GM10248 (cell line): ENCODE measurements around the gene CFAP54.
A peak's percentile ranks its signal among the peaks of the same experiment; 100 is the strongest.
"Not testable (repeated sequence)": the region's sequence is repeated elsewhere in the genome, so short reads cannot be mapped to it uniquely, and the experiment has no call there.

ENCODE experiments used
- CTCF ChIA-PET: fragments of 300-600 bp; sonication (Branson Sonifier 250); formaldehyde crosslinking; extraction: SDS; loops from one replicate; lab custom pipeline; 2021; ENCODE audit warnings: antibody characterized with exemption; lab: Yijun Ruan, JAX
- POLR2A ChIA-PET: fragments of 350-650 bp; sonication (Branson Sonifier 250); formaldehyde crosslinking; extraction: SDS; loops from one replicate; lab custom pipeline; 2020; ENCODE audit warnings: antibody characterized with exemption; lab: Yijun Ruan, JAX
- DNase-seq: peaks from one replicate; pipeline ENCODE4 v3.0.0; 2012; ENCODE audit errors: extremely low spot score
- TF ChIP-seq, protein P1 (sequence below): IDR thresholded peaks from 2 replicates; pipeline ENCODE4 v1.5.1; 2012; ENCODE audit warnings: mild to moderate bottlenecking, low read depth; ENCODE audit errors: extremely low read depth, missing control alignments, control extremely low read depth

Gene CFAP54

GRCh38 chr12:96701856-96702255 lies 212.5 kb downstream of the CFAP54 start:
- ChIA-PET POLR2A (no interaction called here), CTCF (no interaction called here)
- no peak for DNase-seq
- TF ChIP-seq, protein P1, sequence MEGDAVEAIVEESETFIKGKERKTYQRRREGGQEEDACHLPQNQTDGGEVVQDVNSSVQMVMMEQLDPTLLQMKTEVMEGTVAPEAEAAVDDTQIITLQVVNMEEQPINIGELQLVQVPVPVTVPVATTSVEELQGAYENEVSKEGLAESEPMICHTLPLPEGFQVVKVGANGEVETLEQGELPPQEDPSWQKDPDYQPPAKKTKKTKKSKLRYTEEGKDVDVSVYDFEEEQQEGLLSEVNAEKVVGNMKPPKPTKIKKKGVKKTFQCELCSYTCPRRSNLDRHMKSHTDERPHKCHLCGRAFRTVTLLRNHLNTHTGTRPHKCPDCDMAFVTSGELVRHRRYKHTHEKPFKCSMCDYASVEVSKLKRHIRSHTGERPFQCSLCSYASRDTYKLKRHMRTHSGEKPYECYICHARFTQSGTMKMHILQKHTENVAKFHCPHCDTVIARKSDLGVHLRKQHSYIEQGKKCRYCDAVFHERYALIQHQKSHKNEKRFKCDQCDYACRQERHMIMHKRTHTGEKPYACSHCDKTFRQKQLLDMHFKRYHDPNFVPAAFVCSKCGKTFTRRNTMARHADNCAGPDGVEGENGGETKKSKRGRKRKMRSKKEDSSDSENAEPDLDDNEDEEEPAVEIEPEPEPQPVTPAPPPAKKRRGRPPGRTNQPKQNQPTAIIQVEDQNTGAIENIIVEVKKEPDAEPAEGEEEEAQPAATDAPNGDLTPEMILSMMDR, result no peak

GRCh38 chr12:96710127-96710745 lies 220.9 kb downstream of the CFAP54 start:
- CTCF ChIA-PET, result no interaction called here
- POLR2A ChIA-PET, result no interaction called here
- no peak for DNase-seq
- TF ChIP-seq, protein P1, result no peak

- TF ChIP-seq, protein P1, result no peak
- ChIA-PET POLR2A (no interaction called here), CTCF (no interaction called here)
- no peak for DNase-seq
Measured at GRCh38 chr12:96711364-96711763, 222.0 kb downstream of the CFAP54 start.

DNA sequence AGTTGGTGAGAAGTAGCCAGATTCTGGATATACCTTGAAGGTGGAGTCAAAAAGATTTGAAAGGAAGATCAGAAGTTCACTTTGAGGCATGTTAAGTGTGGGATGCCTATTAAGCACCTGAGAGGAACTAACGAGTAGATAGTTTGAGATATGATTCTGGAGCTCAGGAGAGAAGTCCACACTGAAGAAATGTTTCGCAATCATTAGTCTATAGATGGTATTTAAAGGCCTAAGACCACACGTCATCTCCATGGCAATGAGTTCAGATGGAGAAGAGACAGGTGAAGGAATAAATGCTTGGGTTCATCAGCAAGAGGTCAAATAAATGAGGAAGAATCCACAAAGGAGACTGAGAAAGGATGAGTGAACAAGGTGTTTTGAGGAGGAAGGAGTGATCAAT lies 224.8 kb downstream of the CFAP54 start:
- CTCF ChIA-PET, result no interaction called here
- TF ChIP-seq, protein P1, result no peak
- DNase-seq, result no peak
- POLR2A ChIA-PET, result no interaction called here

GRCh38 chr12:96719660-96720362 lies 230.4 kb downstream of the CFAP54 start:
- DNase-seq, result peak; percentile 60
- POLR2A ChIA-PET, result interaction anchor here (0.5 kb wide), 1 partner anchor 1873 kb away, joined by 5 read pairs; no protein-coding TSS in a partner anchor
- TF ChIP-seq, protein P1, result no peak
- CTCF ChIA-PET, result interaction anchor here (0.8 to 1.6 kb wide), 3 partner anchors 13 to 50 kb away, joined by 3 to 5 read pairs (median 3); no protein-coding TSS in a partner anchor

DNA sequence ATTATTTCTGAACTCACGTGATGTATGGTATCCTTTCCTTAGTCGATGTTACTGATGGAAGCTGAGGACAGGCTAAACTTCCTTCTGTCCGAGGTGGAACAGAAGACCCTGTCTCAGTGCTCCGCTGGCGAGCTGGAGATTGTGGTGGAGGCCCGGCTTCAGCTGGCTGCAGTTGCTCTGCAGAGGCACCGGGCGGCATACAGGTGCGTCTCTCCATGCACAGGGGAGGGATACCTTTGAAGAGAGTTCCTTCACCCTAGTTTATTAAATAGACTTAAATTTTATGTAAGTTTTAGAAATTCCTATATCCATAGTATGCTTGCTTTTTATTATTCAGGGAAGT lies 231.0 kb downstream of the CFAP54 start:
- DNase-seq, result peak; percentile 38
- POLR2A ChIA-PET, result interaction anchor here (0.5 kb wide), 1 partner anchor 1873 kb away, joined by 5 read pairs; no protein-coding TSS in a partner anchor
- TF ChIP-seq, protein P1, result no peak
- CTCF ChIA-PET, result interaction anchor here (0.8 to 1.6 kb wide), 2 partner anchors 12 to 44 kb away, joined by 3 to 5 read pairs; no protein-coding TSS in a partner anchor

DNA sequence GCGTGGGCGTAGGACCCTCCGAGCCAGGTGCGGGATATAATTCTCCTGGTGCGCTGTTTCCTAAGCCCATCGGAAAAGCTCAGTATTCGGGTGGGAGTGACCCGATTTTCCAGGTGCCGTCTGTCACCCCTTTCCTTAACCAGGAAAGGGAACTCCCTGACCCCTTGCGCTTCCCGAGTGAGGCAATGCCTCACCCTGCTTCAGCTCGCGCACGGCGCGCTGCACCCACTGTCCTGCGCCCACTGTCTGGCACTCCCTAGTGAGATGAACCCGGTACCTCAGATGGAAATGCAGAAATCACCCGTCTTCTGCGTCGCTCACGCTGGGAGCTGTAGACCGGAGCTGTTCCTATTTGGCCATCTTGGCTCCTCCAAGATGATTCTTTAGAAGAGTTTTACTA lies 240.1 kb downstream of the CFAP54 start:
- POLR2A ChIA-PET, result not testable (repeated sequence)

More for the DNA sequence above, 240.1 kb downstream of the CFAP54 start:
- CTCF ChIA-PET, DNase-seq: not testable (repeated sequence)
